Stimulated activated CD4-positive, alpha-beta T cell treated with anti-CD3 and anti-CD28 coated beads, Interleukin-12 subunit alpha, Interleukin-12 subunit beta, amount 100 ng/mL, for 48 hours (primary cell): Measurements from ENCODE around the gene PCBP2.
A peak's percentile ranks its signal among the peaks of the same experiment; 100 is the strongest.

Experiments used
- DNase-seq, 3 donors: peaks; one replicate each; pipeline ENCODE4 v3.0.0-alpha.2; 2020; ENCODE audit warnings: low read depth in 2 of 3, low spot score in 1 of 3

The PCBP2 gene

GRCh38 chr12:53506881-53507602, 55.1 kb downstream of the PCBP2 start, which contains the start of gene NPFF:
TSS of gene NPFF (minus strand) at chr12:53507484. CDS start at chr12:53507474, 10 bp downstream.
- no peak for DNase-seq

DNA sequence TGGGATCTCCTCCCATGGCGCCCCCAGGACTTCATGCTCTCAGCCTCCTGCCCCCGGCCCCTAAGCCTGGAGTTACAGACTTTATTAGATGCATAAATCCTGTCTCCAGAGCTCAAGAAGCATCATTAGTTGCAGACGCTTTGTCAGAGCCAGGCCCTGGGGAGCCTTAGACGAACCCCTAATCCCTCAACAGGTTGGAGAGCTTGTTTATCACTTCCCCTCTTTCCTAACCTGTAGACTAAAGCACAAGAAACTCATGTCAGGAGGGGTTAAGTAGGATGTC, 55.6 kb downstream of the PCBP2 start:
- DNase-seq = no peak

DNA sequence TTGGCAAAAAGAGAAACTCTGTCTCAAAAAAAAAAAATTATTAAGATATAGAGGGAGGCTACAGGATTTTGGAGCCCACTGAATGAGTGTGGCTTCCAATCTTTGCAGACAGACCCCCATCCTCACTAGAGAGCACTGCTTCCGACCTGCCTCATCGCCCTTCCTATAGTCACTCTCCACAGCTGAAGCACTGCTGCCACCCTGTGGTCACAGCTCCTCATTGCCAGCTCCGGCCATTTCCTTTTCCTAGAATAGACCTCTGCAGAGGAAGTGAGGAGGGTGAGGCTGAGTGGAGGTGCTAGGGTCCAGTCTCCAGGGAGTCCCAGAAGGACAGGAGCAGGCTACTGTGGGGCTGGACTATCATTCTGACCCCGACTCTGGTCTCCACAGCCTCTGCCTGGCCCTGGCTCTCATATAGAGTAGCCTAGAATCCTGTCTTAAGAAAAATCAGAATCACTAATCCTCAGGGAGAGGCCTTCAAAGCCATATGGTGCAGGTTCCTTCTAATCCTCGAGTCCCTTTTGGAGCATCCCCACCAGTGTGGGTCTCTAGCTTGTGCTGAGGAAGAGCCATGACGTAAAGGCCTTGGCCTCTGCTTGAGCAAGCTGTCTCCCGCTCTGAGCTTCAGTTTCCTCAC, 56.8 kb downstream of the PCBP2 start:
- peak; percentile 72 to 93 (median 78) for DNase-seq

- DNase-seq = no peak
Measured at GRCh38 chr12:53510181-53510812, 58.4 kb downstream of the PCBP2 start.

DNA sequence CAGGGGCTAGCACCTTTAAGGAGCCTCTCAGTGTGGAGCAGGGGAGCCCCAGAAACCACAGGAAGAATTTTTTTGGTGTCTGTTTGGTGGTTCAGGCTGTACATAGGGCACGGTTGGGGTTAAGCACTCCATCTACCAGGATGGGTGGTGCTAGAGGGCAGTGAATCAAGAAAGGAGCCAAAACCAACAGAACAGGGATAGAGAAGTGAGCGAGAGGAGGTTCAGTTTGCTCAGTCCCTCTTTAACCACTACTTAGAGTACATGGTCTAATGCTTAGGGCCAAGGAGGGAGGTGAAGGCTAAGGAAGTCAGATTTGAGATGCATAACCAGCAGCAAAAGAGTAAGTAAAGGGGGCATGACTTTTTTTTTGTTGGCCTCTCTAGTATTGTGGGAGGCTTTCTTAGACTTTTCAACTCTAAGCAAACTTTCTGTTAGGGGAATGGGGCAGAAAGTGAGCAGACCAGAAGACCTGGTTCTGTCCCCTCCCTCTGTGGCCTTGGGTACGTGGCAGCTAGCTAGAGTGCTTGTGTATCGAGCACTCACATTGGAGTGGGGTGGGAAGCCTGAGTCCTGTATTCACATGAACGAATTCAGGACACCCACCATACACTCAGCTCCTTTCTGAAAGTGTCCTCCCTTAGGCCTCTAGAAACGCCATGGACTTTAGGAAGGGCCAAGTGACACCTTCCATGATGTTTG, 62.0 kb downstream of the PCBP2 start:
- no peak for DNase-seq

- DNase-seq = no peak
Measured at GRCh38 chr12:53514628-53515290, 62.9 kb downstream of the PCBP2 start.

GRCh38 chr12:53515291-53515680, 63.4 kb downstream of the PCBP2 start:
- DNase-seq = no peak

DNA sequence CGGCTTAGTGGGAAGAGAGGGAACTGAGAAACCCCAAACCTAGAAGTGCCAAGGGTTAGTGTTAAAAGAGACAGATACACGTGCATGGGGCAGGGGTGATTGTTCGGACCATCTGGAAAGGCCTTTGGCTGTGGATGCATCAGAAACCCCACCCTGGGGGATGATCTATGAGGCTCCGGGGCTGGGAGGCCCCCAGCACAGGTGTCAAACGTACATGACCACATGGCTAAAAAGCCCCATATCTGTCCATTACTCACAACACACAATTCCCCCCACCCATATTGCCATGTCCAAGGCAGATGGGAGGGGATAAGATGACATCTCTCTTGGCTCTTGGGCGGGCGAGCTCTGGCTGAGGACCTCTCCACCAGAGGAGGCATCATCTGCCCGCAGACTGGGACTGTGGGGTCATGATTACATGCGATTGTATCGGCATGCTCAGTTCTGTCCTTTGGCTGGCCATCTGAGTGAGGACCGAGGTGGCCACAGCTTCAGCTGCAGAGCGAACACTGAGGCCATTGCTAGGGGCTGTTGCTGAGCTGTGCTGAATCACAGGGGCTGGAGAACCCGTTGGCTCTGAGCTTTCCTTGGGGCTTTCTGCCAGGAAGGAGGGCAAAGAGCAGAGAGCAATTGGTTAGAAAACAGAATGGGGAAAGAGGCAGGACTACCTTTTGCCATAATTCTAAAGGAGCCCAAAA, 65.0 kb downstream of the PCBP2 start:
- DNase-seq = no peak

- DNase-seq = no peak
Measured at GRCh38 chr12:53518381-53518780, 66.5 kb downstream of the PCBP2 start.

- no peak for DNase-seq
Measured at GRCh38 chr12:53523131-53523530, 71.2 kb downstream of the PCBP2 start.

- no peak for DNase-seq
Measured at GRCh38 chr12:53524476-53524875, 72.6 kb downstream of the PCBP2 start.

DNA sequence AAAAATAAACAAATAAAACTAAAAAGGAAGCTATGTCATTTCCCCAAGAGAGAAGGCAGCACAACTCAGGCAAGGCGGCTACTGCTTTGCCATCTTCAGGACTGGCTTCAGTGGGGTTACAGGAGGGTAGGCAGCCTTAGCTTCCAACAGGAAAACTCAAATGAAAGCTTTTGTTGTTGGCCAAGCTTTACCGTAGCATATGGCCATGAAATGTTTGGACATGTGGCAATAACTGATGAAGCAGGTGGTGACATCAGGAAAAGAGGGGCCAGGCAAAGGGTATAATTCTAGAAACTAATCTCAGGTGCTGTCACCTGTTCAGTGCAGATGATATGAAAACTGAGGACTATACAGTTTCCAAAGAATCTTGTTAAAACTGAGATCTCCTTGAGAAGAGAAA, 78.2 kb downstream of the PCBP2 start:
- no peak for DNase-seq
